HG03135 (cell line): ENCODE data around the gene HMGB3.
"Not testable (repeated sequence)": the region's sequence is repeated elsewhere in the genome, so short reads cannot be mapped to it uniquely, and the experiment has no call there.

ENCODE experiments used
- ATAC-seq: cut with Tn5 transposase; IDR thresholded peaks from one replicate; pipeline ENCODE4 v1.9.1; 2021; ENCODE audit warnings: mild to moderate bottlenecking, moderate library complexity; ENCODE audit not compliant: unreplicated experiment

The HMGB3 gene

DNA sequence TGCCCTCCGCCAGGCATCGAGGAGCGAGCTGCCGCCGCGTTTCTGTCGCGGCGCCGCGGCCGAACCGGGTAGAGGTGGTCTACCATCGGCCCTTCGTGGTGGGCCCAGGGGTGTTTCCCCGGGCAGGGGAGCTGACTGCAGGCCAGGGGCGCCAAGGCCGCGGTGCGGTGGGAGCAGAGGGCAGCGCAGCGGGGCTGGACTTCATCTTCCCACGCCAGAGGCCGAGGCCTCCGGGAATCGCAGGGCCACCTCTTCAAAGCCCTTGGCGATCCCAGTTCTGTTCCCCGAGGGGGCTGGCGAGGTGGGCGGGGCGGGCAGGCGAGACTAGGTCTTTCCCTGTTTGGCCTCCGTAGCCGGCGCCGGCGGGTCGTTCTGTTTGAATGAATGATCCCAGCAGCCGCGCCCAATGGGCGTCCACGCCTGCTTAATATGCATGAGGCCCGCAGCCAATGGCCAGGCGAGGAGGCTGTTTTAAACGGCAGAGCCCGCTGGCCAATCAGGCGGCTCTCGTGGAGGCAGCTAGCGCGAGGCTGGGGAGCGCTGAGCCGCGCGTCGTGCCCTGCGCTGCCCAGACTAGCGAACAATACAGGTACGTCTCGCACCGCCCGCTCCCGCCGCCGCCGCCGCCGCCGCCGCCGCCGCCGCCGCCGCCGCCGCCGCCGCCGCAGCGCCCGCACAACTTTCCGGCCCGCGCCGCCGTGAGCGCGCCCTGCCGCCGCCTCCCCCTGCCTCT is at the start of gene HMGB3:
HMGB3 (plus strand) TSS at position 548 of the 733 bp plus-strand sequence. CDS start 2,265 bp downstream, outside the sequence.
- ATAC-seq: peak; percentile 97

DNA sequence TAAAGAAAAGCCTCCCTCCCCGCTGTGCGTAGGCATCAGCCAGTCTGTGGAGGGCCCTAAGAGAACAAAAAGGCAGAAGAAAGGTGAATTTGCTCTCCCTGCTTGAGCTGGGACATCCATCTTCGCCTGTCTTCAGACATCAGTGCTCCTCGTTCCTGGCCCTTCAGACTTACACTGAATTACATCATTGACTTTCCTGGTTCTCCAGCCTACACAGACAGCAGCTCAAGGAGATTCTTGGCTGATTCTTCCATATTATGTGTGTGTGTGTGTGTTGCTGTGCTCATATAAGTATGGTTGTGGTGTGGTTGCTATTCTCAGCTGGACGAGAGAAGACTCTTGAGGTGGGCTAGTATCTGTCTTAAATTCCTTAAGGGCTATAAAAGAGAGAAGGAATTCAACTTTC is 49.2 kb upstream of the HMGB3 start:
- ATAC-seq: no peak

DNA sequence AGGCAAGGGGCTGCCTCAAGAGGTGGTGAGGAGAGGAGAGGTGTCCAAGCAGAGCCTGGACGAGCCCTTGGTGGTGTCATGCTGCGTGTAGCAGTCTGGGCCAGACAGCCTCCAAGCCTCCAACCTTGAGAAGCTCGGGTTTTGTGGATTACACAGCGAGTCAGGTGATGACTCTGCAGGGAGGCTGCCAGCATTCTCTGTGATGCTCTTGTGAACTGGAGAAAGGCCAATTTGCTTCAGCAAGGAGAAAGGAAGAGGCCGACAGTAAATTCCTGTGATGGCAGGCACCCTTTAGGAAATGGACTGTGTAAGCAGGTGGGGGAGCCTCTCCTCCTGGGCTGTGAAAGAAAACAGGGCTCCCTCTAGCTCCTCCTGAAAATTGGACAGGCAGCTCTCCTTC is 48.7 kb upstream of the HMGB3 start:
- no peak for ATAC-seq

DNA sequence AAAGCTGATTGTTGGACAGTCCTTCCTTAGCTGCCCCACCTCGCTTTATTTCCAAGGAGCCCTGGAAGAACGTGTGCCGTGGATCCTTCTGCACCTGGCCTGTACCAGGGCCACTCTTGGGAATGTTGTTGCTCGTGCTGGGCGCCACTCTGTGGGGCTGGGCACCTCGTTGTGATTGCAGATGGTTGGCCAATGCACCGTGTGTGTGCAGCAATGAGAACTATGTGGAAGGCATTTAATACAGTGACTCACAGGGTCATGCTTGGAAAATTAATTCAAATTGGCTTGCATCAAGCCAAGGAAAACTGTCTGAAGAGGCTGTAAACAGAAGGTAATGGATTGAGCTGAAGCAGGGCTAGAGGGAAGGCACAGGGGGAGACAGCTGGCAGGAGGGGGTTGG is 47.7 kb upstream of the HMGB3 start:
- no peak for ATAC-seq

DNA sequence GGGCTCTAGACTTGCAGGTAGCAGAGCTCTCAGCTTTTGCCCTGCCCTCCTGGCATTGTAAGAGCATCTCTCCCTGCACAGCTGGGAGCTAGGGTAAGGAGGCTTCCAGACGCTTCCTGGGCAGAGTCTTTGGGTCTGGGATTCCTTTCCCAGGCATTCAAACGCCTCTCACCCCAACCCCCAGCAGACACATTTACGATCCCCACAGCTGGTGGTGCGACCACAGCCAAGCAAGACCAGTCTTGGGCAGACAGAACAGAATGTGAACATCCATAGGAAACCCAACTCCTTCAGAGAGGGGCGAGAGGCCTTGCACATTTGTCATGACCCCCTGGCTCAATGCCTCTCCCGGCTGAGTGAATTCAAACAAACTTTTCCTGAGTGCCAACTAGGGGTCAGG is 46.6 kb upstream of the HMGB3 start:
- no peak for ATAC-seq

DNA sequence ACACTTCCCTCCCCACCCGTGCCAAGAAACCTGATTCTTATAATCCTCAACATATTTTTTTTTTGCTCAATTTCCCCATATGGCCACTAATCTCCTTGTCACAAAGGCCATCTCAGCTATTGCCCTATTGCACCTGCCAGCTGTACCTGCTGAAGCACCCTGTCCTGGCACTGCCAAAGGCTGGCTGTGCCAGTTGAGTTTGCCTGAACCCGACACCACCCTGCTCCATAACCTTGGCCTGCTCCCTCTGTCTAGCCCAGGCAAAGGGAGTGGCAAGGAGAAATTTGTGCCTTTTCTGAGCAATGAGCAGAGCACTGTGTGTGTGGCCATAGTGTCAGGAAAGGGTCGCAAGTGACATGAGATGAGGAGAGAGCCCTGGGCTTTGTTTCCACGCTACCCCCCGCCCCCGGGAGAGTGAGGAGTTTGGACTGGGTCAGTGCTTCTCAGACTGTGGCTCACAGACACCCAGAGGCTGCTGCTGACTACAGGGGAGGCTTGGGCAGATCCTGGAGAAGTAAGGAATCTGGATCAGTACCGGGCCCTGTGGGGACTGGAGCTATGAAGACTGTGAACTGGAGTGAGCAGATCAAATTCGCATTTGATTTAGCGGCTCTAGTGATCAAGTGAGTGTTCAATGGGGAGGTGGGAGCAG is 42.2 kb upstream of the HMGB3 start:
- ATAC-seq: no peak

DNA sequence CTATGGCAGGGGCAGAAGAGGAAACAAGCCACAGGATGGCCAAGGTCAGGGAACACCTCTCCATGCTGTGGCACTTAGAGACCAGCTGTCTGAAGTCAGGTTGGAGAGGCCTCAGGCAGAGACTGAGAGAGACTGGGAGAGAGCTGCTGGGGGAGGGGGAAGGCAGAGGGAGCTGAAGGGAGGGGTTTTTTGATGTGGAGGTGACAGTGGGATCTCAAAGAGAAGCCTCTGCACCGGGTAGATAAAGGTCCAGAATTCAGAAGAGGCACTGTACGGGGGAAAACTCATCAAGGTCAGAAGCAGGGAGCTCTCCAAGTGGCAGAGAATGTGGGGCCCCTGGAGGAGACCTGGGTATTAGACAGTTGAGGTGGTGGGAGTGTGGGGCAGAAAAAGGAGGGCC is 41.6 kb upstream of the HMGB3 start:
- ATAC-seq: no peak

DNA sequence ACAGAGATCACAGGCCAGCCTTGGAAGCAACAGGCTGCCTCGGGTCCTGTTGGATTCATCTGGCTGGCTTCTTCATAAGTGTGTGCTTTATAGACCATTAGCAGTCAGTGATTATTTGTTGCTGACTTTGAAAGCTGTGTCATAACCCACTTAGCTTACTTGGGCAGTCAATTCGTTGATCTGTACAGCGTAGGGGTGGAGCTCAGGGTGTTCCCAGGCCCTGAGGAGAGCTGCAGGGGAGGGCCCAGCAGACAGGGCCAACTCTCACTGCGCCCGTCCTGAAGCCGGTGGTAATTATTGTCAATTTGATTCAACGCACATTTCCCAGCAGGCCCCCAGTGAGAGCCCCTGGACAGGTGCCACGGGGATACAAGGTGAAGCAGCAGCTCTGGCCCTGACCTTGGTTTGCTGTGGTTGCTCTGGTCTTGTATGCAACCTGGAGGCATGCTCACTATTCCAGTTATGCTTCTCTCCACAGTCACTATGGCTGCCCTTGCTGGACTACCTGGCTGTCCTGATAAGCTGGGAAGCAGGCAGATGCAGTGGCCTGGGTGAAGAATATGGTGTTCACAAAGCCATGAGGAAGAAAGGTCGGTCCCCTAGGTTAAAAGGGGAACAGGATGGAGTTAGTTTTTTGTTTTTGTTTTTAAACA is 40.1 kb upstream of the HMGB3 start:
- no peak for ATAC-seq

DNA sequence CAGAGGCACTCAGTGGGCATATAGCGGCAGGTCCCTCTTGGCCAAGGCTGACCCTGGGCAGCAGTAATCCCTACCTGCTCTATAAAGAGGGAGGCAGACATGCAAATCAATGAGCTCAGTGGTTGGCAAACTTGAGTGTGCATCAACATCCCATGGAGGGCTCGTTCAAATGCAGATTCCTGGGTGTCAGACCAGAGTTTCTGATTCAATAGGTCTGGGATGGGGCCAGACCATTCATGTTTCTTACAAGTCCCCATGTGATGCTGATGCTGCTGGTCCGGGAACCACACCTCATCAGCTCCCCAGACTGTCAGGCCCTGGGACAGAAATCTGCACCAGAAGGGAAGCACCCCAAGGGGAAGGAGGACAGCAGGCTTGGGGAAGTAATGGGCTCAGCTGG is 38.9 kb upstream of the HMGB3 start:
- no peak for ATAC-seq

DNA sequence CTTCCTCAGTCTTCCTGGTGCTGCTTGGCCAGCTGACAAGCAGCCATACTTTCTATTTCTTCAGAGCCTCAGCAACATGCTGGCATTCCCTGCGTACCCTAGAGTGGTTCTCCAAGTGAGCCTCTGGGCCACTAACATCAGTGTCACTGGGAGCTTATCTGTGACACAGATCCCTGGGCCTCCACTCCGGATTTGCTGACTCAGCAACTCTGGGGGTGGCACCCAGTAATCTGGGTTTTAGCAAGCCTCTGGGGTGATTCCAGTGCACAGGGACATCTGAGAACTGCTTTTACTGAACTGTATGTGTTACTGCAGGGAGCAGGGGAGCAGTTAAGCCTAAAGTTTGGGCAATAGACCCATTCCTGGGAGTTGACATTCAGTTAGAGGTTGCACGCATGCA is 28.2 kb upstream of the HMGB3 start:
- ATAC-seq: no peak

DNA sequence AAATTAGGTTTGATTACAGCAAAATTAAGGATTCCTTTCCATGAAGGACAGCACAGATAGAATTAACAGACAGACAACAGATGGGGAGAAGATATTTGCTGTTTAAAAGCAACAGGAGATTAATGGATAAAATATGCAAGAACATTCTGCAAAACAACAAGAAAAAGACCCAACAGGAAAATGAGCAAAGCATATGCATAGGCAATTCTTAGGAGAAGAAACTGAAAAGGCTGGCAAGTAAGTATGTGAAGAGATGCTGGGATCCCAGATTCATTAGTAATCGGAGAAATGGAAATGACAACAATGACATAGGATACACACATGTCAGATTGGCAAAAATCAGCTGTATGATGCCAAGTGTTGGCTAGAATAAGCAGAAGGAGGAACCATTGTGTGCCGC is 27.5 kb upstream of the HMGB3 start:
- ATAC-seq: no peak

DNA sequence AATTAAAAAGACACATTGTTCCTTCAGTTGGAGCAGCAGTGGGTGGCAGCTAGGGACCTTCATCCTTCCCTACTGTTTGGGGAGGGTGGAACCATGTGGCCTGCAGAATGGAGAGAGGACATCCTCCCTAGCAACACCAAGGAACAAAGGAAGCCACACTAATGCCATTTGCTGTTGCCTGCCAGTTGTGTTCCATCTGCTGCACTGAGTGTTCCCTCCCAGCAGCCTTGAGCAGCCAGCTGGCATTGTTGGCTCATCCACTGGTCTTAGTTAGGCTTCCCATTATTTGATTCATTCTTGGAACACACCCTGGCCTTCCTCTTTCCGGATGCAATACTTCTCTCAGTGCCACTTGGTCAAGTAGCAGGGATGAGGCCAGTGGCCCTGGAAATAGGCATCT is 25.0 kb upstream of the HMGB3 start:
- ATAC-seq: no peak

DNA sequence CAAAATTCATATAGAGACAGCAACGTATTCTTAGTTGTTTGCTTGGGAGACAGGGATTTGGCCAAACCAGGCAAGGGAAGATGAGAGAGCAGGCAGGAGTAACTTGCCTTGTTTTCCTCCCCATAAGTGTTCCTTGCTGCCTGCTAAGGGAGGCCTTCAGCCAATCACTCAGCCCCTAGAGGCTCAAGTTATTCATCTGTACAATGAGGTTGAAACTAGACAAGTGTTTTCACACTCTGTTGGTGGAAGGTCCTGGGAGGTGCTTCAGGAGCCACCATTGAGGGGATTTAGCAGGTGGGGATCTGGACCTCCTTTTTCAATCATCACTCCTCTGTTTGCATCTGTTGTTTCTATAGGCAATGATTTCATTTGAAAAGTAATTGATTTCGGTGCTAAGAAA is 23.6 kb upstream of the HMGB3 start:
- no peak for ATAC-seq

DNA sequence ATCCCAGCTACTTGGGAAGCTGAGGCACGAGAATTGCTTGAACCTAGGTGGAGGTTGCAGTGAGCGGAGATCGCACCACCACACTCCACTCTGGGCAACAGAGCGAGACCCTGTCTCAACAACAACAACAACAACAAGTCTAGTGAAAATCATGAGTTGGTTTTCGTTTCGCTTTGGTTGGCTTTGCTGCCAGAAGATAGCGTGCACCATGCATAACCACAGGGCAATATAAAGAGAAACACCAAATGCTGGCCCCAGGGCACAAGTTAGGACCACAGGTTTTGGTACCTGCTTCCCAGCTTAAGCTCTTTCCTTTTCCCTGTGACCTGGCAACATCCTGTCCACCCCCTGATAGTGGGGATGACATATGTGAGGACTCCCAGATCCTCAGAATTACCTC is 21.5 kb upstream of the HMGB3 start:
- no peak for ATAC-seq

DNA sequence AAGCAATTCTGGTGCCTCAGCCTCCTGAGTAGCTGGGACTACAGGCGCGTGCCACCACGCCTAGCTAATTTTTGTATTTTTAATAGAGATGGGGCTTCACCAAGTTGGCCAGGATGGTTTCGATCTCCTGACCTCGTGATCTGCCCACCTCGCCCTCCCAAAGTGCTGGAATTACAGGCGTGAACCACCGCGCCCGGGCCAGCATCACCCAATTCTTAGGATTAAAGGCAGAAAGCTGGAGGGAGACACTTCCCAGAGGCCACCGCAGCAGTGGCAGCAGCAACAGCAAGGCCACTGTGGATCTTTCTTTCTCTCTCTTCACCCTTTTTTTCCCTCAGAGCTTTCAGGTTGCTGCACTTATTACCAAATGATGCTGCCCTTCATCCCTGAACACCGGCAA is 18.7 kb upstream of the HMGB3 start:
- not testable (repeated sequence) for ATAC-seq

DNA sequence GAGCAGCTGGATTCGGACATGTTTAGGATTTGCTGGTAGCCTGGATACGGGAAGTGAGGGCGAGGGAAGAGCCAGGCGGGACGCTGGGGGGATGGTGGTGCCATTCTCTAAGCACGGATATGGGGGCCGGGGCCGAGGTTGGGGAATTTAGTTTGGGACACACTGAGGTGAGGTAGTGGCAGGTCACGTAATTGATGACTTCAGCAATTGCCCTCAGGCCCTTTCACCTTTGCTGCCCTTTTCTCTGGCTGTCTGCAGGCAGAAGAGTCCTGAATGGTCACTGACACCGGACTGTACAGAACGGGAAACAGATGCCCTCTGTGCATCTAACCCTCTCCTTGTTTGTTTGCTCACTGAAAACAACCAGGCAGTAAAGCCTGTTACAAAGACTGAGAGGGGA is 16.9 kb upstream of the HMGB3 start:
- no peak for ATAC-seq

DNA sequence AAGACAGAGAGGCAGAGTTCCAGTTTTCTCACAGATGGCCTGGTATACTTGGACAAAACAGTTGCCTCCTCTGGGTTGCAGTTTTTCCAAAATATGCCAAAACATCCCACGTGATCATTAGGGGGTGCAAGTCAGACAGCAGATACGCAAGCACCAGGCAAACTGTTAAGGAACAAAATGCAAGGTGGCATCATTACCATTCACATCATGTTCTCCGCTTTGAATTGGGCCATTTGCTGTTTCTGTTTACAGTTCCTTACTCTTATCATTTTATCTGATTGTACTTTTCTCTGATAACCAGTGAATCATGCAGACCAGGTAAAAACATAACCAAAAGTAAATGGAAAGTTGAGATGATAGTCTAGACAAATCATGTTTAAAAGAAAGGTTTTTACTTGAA is 16.4 kb upstream of the HMGB3 start:
- no peak for ATAC-seq

DNA sequence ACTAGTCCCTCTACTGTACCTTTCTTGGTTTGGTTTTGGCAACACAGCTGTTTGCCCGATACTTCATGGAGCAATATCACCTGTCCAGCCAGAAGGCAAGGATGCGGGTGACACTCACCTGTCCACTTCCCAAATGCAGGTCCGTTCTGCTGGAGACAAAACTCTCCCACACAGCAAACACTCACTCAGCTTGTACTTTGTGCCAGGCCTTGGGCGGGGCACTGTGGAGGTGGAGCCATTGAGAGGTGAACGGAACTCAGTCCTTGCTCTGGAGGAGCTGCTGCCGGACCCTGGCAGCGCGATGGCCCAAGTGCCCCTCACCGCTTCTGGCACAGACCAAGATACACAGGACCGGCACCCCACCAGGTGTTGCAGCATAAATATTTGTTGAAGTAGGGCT is 15.3 kb upstream of the HMGB3 start:
- no peak for ATAC-seq

DNA sequence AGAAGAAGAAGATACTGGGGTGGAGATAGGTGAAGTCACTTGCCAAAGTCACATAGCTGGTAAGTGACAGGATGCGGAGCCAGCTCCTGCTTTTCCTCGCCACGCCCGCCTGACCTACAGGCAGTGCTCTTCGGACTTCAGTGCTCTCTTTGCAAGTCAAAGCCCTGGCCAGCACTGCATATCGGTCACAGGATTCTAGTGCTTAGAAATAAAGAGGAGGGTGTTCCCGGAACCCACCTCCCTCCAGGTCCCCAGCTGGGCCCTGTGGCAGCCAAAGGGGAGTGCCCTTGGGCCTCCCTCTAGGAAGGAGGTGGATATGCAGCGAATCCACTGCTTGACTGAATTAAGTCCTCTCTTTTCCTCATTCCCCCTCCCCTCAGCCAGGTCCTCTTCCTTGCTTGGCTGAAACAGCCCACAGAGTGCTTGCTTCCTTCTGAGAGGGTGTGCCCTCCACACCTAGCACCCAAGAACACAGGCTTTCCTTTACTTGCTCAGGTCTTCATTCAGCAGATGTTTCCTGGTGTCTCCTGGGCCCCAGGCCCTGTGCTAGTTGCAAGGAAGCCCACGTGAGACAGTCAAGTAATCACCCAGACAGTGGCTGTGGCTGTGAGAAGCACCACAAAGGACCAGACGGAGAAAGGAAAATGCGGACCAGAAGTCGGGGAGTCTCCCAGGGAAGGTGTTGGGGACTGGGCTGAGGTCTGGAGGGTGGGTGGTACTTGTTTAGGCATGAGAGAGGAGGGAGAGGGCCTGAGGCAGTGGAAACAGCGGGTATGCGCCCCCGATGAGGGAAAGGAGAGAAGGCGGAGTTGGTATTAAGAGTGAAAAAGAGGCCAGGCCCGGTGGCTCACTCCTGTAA is 14.0 kb upstream of the HMGB3 start:
- ATAC-seq: no peak

DNA sequence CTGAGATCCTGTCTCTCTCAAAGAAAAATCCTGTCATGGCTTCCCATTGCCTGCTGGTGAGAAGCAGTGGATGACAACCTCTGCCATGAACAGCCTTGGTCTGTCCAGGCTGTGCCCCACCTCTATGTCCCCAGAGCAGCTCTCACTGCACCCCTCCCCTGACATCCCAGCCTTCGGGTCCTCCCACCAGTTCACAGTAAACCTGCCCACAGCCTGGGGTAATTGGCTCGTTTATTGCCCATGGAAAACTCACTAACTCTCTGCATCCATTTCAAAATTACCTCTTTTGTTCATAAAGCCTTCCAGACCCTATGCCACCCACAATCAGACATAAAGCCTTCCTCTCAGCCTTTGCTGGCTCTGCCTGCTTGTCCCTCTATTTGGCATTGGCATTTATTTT is 10.7 kb upstream of the HMGB3 start:
- ATAC-seq: no peak

DNA sequence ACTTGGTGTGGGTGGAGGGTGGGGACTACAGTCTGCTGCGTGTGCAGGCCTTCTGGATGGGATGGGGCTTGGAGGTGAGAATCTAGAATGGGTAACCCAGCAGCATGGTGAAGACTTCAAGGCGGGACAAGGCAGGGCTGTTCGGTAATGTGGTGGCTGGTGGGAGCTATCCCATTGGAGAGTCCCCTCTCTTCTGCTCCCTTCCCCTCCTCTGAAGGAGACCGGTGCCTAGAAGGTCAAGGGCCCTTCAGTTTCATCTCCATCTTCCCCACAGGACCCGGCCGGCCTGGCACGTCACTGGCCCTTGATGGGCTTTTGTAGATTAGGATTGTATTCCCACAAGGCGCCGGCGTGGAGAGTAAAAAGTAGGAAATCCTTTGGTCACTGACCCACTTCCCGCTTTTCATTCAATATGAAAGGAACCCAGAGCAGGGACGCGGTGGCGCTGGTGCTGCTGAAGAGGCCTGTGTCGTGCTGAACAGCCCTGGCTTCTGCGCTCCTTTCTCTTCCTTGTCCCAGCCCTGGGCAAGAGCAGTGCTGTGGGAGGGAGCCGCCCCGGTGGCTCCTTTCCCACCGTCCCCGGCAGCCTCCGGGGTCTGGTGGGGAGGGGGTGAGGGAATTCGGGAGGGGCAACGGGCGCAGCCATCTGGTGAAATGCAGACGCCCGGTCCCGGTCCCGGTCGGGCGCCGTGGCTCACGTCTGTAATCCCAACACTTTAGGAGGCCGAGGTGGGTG is 7.3 kb upstream of the HMGB3 start:
- ATAC-seq: no peak
